ENCODE results near the gene GOLGA1. TPM values are rescaled to one million over a fixed set of nuclear protein-coding genes. Genes with fewer than 3 reads are reported as not detected.
A peak's percentile ranks its signal among the peaks of the same experiment; 100 is the strongest.

Gene GOLGA1
- total and polyA plus RNA-seq, 9 of the 15 experiments (the other 6 are each of a cell fraction or from before 2014, with no cell fraction given) = 2.9 to 15.9 (median 8.5) TPM

GRCh38 chr9:124868511-124869465 lies 72.1 kb downstream of the GOLGA1 start (continued):
- TF ChIP-seq MTF1 (CRISPR knock-in tag; IDR thresholded peaks at IDR 0.05; ENCODE audit: borderline replicate concordance) (no peak), UBTF (IDR thresholded peaks at IDR 0.05; ENCODE audit: borderline replicate concordance in 1 of 2, low read depth in 2 of 2, low read length in 2 of 2) (peak; percentile 69 to 72; a peak in 2 of 4 replicates), ZNF76 (CRISPR knock-in tag; IDR thresholded peaks at IDR 0.05; ENCODE audit: borderline replicate concordance) (0 out of 2 replicates have a peak, but pooled peaks have one; percentile 46), ZNF511 (CRISPR knock-in tag; IDR thresholded peaks at IDR 0.05) (0 out of 2 replicates have a peak, but pooled peaks have one; percentile 55), PHB (CRISPR knock-in tag; IDR thresholded peaks at IDR 0.05) (0 out of 2 replicates have a peak, but pooled peaks have one; percentile 15), PCBP1 (IDR thresholded peaks at IDR 0.05; ENCODE audit: low read depth, low read length, poor library complexity, severe bottlenecking) (peak; percentile 71), NFRKB (IDR thresholded peaks at IDR 0.05; ENCODE audit: low read depth) (peak; percentile 76; the same call in 1 of the 2 replicates), TAF7 (tag; IDR thresholded peaks at IDR 0.05) (peak; percentile 46; the same call in 1 of the 2 replicates), ZBTB17 (CRISPR knock-in tag; IDR thresholded peaks at IDR 0.05) (no peak), MAX (CRISPR knock-in tag; IDR thresholded peaks at IDR 0.05) (peak; percentile 90), TAL1 (IDR thresholded peaks at IDR 0.05) (0 out of 2 replicates have a peak, but pooled peaks have one; percentile 0), DNMT1 (IDR thresholded peaks at IDR 0.05) (no peak), ETV5 (CRISPR knock-in tag; IDR thresholded peaks at IDR 0.05; ENCODE audit: low read depth) (peak; percentile 47; the same call in 1 of the 2 replicates), GABPB1 (CRISPR knock-in tag; IDR thresholded peaks at IDR 0.05) (peak; percentile 92), TARDBP (IDR thresholded peaks at IDR 0.05) (0 out of 2 replicates have a peak, but pooled peaks have one; percentile 30), USF2 (CRISPR knock-in tag; IDR thresholded peaks at IDR 0.05) (peak; percentile 26; the same call in 1 of the 2 replicates), SIN3A (IDR thresholded peaks at IDR 0.05; ENCODE audit: borderline replicate concordance in 2 of 2, control insufficient read depth in 1 of 2, low read depth in 2 of 2, low read length in 2 of 2) (peak; percentile 28 to 89; a peak in 3 of 4 replicates), ZNF639 (CRISPR knock-in tag; conservative IDR thresholded peaks at IDR 0.05 in 1 of 2, IDR thresholded peaks at IDR 0.05 in 1 of 2) (peak in 1 of 2 experiments; percentile 78; a peak in 1 of 4 replicates)
